Heart right ventricle (tissue), 16 donors: ENCODE measurements around the gene GPR37. TPM values are rescaled to one million over a fixed set of nuclear protein-coding genes. Genes with fewer than 3 reads are reported as not detected.

Source experiments
- ATAC-seq, 8 donors: fragments of 200-7000 bp; cut with Tn5 transposase; one replicate each; pipeline ENCODE4 v1.9.1; 2020; ENCODE audit warnings: mild to moderate bottlenecking in 8 of 8, moderate library complexity in 8 of 8, moderate number of reproducible peaks in 1 of 8
- DNase-seq, 2 donors: peaks; one replicate each; pipeline ENCODE4 v3.0.0-alpha.2; 2020
- H3K27ac ChIP-seq, 10 donors: fragments of 200-600 bp; sonication (generic) in 2 of 10; one replicate each; pipeline versions ENCODE4 v1.5.0 to v1.8.0; 2020 to 2022; ENCODE audit warnings: mild to moderate bottlenecking in 3 of 10
- H3K27me3 ChIP-seq, 7 donors: fragments of 200-600 bp; one replicate each; pipeline ENCODE4 v1.8.0; 2021 to 2022; ENCODE audit warnings: mild to moderate bottlenecking in 2 of 7
- H3K36me3 ChIP-seq, 9 donors: fragments of 200-600 bp; sonication (generic) in 1 of 9; one replicate each; pipeline versions ENCODE4 v1.5.0 to v1.8.0; 2020 to 2022; ENCODE audit warnings: mild to moderate bottlenecking in 2 of 9
- H3K4me1 ChIP-seq, 9 donors: fragments of 200-600 bp; sonication (generic) in 1 of 9; one replicate each; pipeline versions ENCODE4 v1.5.0 to v1.8.0; 2020 to 2022; ENCODE audit warnings: mild to moderate bottlenecking in 4 of 9
- H3K4me3 ChIP-seq, 10 donors: fragments of 200-600 bp; sonication (generic) in 2 of 10; one replicate each; pipeline versions ENCODE4 v1.5.0 to v1.8.0; 2020 to 2022; ENCODE audit warnings: mild to moderate bottlenecking in 7 of 10, moderate library complexity in 2 of 10
- H3K9me3 ChIP-seq, 11 donors: fragments of 200-600 bp in 10 of 11; sonication (generic) in 2 of 11; one replicate each; pipeline versions ENCODE4 v1.5.0 to v1.8.0; 2013 to 2022; ENCODE audit warnings: mild to moderate bottlenecking in 2 of 11, control low read depth in 1 of 11, moderate library complexity in 1 of 11
- CTCF ChIP-seq, 9 donors: fragments of 200-600 bp; sonication (generic) in 2 of 9; IDR thresholded peaks; one replicate each; pipeline versions ENCODE4 v1.5.0 to v1.8.0; 2021 to 2022; ENCODE audit warnings: antibody characterized with exemption in 9 of 9, mild to moderate bottlenecking in 5 of 9, moderate library complexity in 1 of 9
- WGBS, 2 donors: extraction: QIAGEN DNeasy Blood & Tissue Kit; methylation state at CpG; one replicate each; pipeline ENCODE4 v1.1.7; 2013; ENCODE audit warnings: inconsistent platforms in 1 of 2; 5-methylcytosine and 5-hydroxymethylcytosine counted together
- intact Hi-C, 10 donors: fragments of 100-400 bp; cut with DNase I; formaldehyde crosslinking; loops; one replicate each; pipeline versions ENCODE4 v1.11.1 to v1.14.2; 2022
- polyA plus RNA-seq, 2 donors: library from polyadenylated mRNA; stranded (reverse); fragments of 200-250 nt; gene quantifications; one replicate each; pipeline ENCODE4 v1.2.3, GENCODE V29; 2013
- total RNA-seq, 10 donors: library from RNA; stranded (reverse); fragmentation: NEBNext Ultra II Directional in 3 of 10; extraction: Animal tissue kit (Norgen Biotek cat#: 25700) in 3 of 10; gene quantifications; one replicate each; pipeline versions ENCODE4 v1.2.1 to v1.2.4, GENCODE V29; 2021 to 2023
- donor health status: Arrhythmogenic right ventricular cardiomyopathy.
- donor health status: ischemic (EF 13 %, LVEDD 7.1; RV severe dilation, severe dysfunction).
- donor health status: healthy with polysubstance abuse.
- donor health status: DM: no; HTN: yes; CAD: no.
- donor health status: DM: no; HTN: no; CAD: no.
- donor health status: ischemic (EF 25% LVEDD 6.9; RV normal size, moderate dysfunction).
- donor health status: ischemic (EF 25% LVEDD 5.7; RV mildly dilated, moderate dysfunction).
- donor health status: healthy.
- donor health status: DM: yes; HTN: yes; CAD: no.
- donor health status: Ischemic cardiomyopathy.
- donor health status: ischemic (EF 35%, LVEDD 5.7; RV mildly dilated, moderate dysfunction).
- donor health status: nonischemic (EF 11% LVEDD 7.7; RV severe dilation, severe dysfunction).
- donor health status: DM: yes; HTN: yes; CAD: no.
- donor health status: PGD.
- donor health status: ischemic (EF 29% LVEDD 5.4; RV normal size, mild dysfunction).
- donor health status: nonischemic (EF 23%, LVEDD 6.1; RV moderate dilation, normal function).

Gene GPR37
- total and polyA plus RNA-seq, 12 donors, result 0.04 to 0.15 (median 0.09) TPM; not detected in 9

DNA sequence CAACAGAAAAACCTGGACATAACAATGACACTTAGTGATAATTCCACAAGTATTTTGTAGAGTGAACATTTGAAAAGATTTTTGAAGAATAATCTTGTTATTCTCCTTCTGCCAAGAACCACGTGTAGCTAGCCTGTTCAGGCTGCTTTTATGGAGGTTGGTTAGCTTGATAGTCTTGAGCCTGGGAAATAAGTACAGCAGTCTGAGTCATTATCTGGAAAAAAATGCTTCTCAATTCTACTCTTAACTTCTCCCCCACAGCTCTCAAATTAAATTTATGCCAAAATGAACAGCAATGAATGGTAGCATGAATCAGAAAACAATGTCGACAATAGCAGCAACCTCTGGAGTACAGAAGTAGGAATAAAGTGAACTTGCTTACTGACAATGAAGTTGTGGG lies 63.2 kb downstream of the GPR37 start:
- H3K4me3 ChIP-seq, result no peak overlapping the region
- no peaks in the 10 kb centered on the region for H3K4me1 ChIP-seq
- WGBS, 2 donors, result 66 to 75% methylated on average over 2 of the region's 2 CpGs
- no peak for TF ChIP-seq CTCF (IDR thresholded peaks at IDR 0.05)
- H3K9me3 ChIP-seq, result peaks cover 0 to 20% (median 4%) of the 10 kb centered on the region in 11 donors
- ATAC-seq (no peak), DNase-seq (no peak)
- intact Hi-C loops, result no loop called here
- H3K36me3 ChIP-seq, result no peaks in the 10 kb centered on the region
- no peaks in the 10 kb centered on the region for H3K27me3 ChIP-seq
- no peak overlapping the region for H3K27ac ChIP-seq

- H3K27ac ChIP-seq, result no peak overlapping the region
- H3K36me3 ChIP-seq, result no peaks in the 10 kb centered on the region
- H3K4me1 ChIP-seq, result no peaks in the 10 kb centered on the region
- no peaks in the 10 kb centered on the region for H3K27me3 ChIP-seq
- H3K4me3 ChIP-seq, result no peak overlapping the region
- WGBS, 2 donors, result 81 to 82% methylated on average over 2 of the region's 2 CpGs
- DNase-seq, result no peak
- intact Hi-C loops, result no loop called here
- peaks cover 0 to 16% (median 0%) of the 10 kb centered on the region in 11 donors for H3K9me3 ChIP-seq
- TF ChIP-seq CTCF (IDR thresholded peaks at IDR 0.05), result no peak
- ATAC-seq, result no peak
These were observed 63.6 kb downstream of the GPR37 start for GRCh38 chr7:124701955-124702354.

DNA sequence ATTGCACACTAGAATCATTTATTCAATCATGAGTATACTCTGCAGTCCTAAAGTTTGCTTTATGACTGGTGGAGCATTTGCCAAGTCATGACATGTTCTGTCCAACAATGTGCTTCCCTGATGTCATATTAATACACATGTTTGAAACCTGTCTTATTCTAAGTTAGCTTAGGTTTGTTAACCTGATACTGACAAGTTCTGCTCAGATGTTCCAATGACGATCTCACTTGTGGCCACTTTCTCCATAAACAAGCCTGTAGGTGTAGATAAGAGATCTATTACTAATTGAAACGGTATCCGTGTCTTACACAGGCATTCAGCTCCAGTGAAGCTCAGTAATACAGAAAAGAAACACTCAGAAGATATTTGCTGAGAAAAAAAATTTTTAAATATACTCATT lies 64.9 kb downstream of the GPR37 start:
- Histone ChIP-seq H3K27ac (no peak overlapping the region), H3K4me1 (no peaks in the 10 kb centered on the region), H3K4me3 (no peak overlapping the region), H3K27me3 (no peaks in the 10 kb centered on the region), H3K9me3 (peaks cover 0 to 6% (median 0%) of the 10 kb centered on the region in 11 donors), H3K36me3 (no peaks in the 10 kb centered on the region)
- WGBS, 2 donors, result 71 to 75% methylated on average over 3 of the region's 3 CpGs
- TF ChIP-seq CTCF (IDR thresholded peaks at IDR 0.05), result no peak
- ATAC-seq, result no peak
- DNase-seq, result no peak
- intact Hi-C loops, result no loop called here

- DNase-seq, result no peak
- Histone ChIP-seq H3K9me3 (peaks cover 0 to 10% (median 0%) of the 10 kb centered on the region in 11 donors), H3K27ac (no peak overlapping the region), H3K4me1 (no peaks in the 10 kb centered on the region), H3K36me3 (no peaks in the 10 kb centered on the region), H3K27me3 (no peaks in the 10 kb centered on the region), H3K4me3 (no peak overlapping the region)
- no peak for TF ChIP-seq CTCF (IDR thresholded peaks at IDR 0.05)
- no peak for ATAC-seq
- intact Hi-C loops, result no loop called here
- WGBS, 2 donors, result 56 to 62% methylated on average over 3 of the region's 3 CpGs
These were observed 66.6 kb downstream of the GPR37 start for GRCh38 chr7:124698964-124699363.
